NT2/D1 (cell line): ENCODE measurements around the gene MFAP2.

Experiments
- SUZ12 ChIP-seq: IDR thresholded peaks from 2 replicates; pipeline ENCODE4 v1.6.1; 2011; ENCODE audit not compliant: insufficient read length, insufficient read depth; ENCODE audit errors: extremely low read depth
- YY1 ChIP-seq: IDR thresholded peaks from 2 replicates; pipeline ENCODE4 v1.6.1; 2011; ENCODE audit not compliant: insufficient read length, insufficient read depth
- ZNF274 ChIP-seq: IDR thresholded peaks from 2 replicates; pipeline ENCODE4 v1.6.1; 2011; ENCODE audit warnings: mild to moderate bottlenecking, low read depth, low read length

DNA sequence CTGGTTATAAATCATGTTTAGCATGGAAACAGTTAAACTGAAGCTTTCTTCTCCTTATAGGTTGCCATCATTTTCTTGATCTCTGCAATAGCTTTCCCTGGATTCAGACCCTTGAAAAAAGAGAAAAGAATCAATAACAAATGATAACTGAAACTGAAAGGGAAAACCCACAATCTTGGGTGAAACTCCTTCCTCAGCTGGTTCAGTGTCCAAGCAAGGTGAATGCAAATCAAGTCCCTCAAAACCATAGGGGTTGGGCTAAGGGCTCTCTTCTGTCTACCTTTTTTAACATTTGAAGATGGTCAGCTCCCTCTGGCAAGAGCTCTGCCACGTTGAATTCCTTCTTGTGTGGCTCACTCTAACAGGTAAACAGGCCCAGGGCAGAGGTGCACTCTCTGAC is 38.4 kb upstream of the MFAP2 start:
- TF ChIP-seq SUZ12 (no peak), YY1 (no peak), ZNF274 (no peak)
